Measurements from ENCODE around the gene FNDC4.

The FNDC4 gene

DNA sequence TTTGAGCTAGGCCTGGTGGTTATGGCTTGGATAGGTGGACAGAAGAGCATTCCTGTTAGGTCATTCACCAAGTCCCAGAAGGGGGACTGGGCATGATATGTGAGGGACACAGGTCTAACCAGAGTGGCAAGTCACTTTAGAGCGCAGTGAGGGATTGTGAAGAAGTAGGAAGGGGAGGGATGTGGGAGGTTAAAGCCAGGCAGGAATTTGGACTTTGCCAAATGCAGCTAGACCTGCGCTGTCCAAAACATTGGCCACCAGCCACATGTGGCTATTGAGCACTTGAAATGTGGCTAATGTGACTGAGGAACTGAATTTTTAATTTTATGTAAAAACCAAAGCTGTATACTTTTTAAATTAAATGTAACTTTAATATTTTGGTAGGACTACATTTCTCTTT, 25.3 kb upstream of the FNDC4 start:
- TF ChIP-seq, protein P1, sequence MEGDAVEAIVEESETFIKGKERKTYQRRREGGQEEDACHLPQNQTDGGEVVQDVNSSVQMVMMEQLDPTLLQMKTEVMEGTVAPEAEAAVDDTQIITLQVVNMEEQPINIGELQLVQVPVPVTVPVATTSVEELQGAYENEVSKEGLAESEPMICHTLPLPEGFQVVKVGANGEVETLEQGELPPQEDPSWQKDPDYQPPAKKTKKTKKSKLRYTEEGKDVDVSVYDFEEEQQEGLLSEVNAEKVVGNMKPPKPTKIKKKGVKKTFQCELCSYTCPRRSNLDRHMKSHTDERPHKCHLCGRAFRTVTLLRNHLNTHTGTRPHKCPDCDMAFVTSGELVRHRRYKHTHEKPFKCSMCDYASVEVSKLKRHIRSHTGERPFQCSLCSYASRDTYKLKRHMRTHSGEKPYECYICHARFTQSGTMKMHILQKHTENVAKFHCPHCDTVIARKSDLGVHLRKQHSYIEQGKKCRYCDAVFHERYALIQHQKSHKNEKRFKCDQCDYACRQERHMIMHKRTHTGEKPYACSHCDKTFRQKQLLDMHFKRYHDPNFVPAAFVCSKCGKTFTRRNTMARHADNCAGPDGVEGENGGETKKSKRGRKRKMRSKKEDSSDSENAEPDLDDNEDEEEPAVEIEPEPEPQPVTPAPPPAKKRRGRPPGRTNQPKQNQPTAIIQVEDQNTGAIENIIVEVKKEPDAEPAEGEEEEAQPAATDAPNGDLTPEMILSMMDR (IDR thresholded peaks at IDR 0.05; ENCODE audit: low read depth, low read length): no peak
- H3K4me3 ChIP-seq (ENCODE audit: low read depth, low read length): no peak overlapping the region

DNA sequence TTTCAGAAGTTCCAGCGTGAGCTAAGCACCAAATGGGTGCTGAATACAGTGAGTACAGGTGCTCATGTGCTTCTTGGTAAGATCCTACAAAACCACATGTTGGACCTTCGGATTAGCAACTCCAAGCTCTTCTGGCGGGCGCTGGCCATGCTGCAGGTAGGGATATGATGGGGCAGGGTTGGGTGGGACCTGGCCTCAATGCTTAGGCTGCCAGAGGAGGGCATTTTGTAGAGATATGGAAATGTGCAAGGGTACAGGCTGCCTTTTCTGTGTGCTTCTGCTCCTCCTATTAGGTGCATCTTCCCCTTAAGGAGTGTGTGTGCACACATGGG, 23.7 kb upstream of the FNDC4 start:
- TF ChIP-seq, protein P1 (IDR thresholded peaks at IDR 0.05; ENCODE audit: low read depth, low read length): no peak
- no peak overlapping the region for H3K4me3 ChIP-seq (ENCODE audit: low read depth, low read length)

DNA sequence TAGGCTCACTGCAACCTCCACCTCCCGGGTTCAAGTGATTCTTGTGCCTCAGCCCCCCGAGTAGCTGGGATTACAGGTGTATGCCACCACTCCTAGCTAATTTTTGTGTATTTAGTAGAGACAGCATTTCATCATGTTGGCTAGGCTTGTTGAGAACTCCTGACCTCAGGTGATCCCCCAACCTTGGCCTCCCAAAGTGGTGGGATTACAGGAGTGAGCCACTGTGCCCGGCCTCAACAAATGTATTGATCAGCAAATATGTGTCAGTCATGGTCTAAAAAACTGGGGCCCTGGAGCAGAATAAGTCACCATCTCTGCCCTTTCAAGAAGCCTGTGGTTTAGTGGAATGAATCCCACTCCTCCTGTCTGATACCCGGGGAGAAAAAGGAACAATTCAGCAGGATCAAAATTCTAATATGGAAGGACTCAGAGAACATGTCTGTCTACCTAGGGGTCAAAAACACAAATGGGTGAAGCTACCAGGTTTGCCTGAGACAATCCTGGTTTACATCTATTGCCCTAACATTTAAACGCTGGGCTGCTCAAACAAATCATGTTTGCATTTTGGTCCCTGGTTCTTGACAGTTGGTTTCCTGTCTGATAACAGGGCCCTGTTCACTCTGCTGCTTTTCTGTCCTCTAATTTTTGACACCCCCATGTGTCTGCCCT, 23.2 kb upstream of the FNDC4 start:
- H3K4me3 ChIP-seq (ENCODE audit: low read depth, low read length): no peak overlapping the region
- TF ChIP-seq, protein P1 (IDR thresholded peaks at IDR 0.05; ENCODE audit: low read depth, low read length): no peak

DNA sequence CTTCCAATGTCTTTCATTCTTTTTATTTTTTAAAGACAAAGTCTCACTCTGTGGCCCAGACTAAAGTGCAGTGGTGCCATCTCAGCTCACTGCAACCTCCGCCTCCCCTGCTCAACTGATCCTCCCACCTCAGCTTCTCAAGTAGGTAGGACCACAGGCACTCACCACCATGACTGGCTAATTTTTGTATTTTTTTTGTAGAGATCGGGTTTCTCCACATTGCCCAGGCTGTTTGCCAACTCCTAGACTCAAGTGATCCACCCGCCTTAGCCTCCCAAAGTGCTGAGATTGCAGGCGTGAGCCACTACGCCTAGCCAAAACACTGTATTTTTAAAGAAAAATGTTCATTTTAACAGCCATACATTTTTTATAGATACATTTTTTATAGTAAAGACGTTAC, 14.3 kb upstream of the FNDC4 start:
- no peak overlapping the region for H3K4me3 ChIP-seq (ENCODE audit: low read depth, low read length)
- TF ChIP-seq, protein P1 (IDR thresholded peaks at IDR 0.05; ENCODE audit: low read depth, low read length): no peak

DNA sequence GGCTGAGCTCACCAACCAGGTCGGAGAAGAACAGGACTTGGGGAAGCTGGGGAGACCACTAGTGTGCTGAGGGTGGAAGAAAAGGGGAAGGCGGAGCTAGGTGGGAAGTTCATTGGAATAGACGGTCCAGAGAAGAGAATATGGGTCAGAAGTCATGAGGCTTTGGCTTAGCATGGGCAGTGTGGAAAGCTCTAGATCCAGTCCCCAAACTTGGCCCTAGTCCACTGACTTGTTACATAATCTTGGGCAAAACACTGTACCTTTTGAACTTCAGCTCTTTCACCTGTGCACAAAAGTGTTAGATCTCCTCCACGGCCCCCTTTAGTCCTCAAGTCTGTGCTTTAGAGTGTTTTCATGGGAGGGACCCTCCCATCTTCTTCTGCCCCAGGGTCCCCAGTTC, 12.3 kb upstream of the FNDC4 start:
- TF ChIP-seq, protein P1 (IDR thresholded peaks at IDR 0.05; ENCODE audit: low read depth, low read length): no peak
- no peak overlapping the region for H3K4me3 ChIP-seq (ENCODE audit: low read depth, low read length)

DNA sequence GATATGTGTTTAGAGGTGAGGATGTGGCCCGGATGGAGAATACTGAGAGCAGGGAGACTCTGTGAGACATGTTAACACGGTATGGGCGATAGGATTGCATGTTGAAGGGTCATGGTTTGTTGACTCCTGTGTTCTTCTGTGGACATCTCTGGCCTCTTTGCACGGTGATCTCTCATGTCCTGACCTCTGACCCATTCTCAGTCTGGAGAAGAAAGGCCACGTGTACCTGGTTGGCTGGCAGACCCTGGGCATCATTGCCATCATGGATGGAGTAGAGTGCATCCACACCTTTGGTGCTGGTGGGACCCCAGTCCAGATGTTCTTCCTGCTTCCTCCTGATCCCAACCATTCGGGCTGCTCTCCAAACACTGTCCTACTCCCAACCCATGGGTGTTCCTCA, 11.6 kb upstream of the FNDC4 start:
- H3K4me3 ChIP-seq (ENCODE audit: low read depth, low read length): no peak overlapping the region

DNA sequence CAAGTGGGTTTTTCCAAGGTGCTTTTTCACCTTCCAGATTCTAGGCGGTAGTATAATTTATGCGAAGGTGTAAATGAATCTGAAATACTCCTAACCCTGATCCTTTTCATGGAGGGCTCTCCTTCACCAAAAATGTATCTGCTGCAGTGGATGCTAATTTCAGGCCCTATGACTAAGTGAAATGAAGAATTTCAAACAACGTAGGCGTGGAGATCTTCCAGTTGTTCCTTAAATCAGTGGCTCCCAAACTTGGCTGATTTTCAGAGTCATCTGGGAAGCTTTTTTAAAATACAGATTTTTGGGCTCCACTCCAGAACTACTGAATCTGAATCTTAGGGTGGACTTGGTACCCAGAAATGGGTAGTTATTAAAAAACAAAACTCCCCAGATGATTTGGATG, 7.1 kb upstream of the FNDC4 start:
- H3K4me3 ChIP-seq (ENCODE audit: low read depth, low read length): no peak overlapping the region
- TF ChIP-seq, protein P1 (IDR thresholded peaks at IDR 0.05; ENCODE audit: low read depth, low read length): no peak

More for the DNA sequence above, 11.6 kb upstream of the FNDC4 start:
- TF ChIP-seq, protein P1 (IDR thresholded peaks at IDR 0.05; ENCODE audit: low read depth, low read length): no peak

All from WI38 (cell line).